GM19438 (cell line): ENCODE results near the gene IER2.
"Not testable (repeated sequence)": the region's sequence is repeated elsewhere in the genome, so short reads cannot be mapped to it uniquely, and the experiment has no call there.

Source experiments
- ATAC-seq: cut with Tn5 transposase; IDR thresholded peaks from one replicate; pipeline ENCODE4 v1.9.1; 2021; ENCODE audit warnings: low read depth; ENCODE audit not compliant: unreplicated experiment

IER2 gene

DNA sequence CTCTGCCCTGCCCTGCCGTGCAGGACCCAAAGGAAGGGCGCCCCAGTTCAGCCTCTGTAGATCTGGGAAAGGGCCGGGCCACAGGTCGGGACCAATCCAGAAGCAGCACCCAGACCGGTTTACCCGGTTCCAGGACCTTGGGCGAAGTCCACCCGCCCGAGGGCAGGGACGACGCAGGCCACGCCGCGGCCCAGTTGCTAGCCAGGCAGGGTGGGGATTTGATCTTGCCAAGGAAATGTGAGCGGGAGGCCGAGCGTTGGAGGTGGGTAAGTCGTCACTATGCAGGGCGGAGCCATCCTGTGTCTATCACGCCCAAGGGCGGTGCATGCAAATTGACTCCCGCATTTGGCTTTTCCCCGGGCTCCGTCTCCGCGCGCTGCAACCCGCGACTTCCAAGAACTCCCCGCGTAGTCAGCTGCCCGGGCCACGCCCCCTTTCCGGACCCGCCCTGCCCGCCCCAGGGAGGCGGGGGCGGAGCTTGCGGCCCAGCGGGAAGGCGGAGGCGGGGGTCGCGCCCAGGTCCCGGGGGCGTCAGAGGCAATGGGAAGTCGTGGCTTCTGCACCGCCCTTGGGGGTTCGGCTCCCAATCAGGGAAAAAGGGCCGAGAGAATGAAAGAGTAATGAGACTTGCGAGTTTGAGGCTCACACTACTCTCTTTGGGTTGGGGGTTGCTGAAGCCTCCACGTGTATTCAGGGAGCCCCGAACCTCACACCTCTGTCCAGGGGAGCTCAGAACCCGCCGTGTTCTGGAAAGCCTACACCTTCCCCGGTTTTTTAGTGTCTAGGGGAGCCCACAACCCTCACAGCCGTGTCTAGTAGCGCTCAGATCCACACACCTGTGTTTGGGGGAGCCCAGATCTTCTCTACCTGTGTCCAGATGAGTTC is 12.8 kb downstream of the IER2 start:
- peak; percentile 39 for ATAC-seq

DNA sequence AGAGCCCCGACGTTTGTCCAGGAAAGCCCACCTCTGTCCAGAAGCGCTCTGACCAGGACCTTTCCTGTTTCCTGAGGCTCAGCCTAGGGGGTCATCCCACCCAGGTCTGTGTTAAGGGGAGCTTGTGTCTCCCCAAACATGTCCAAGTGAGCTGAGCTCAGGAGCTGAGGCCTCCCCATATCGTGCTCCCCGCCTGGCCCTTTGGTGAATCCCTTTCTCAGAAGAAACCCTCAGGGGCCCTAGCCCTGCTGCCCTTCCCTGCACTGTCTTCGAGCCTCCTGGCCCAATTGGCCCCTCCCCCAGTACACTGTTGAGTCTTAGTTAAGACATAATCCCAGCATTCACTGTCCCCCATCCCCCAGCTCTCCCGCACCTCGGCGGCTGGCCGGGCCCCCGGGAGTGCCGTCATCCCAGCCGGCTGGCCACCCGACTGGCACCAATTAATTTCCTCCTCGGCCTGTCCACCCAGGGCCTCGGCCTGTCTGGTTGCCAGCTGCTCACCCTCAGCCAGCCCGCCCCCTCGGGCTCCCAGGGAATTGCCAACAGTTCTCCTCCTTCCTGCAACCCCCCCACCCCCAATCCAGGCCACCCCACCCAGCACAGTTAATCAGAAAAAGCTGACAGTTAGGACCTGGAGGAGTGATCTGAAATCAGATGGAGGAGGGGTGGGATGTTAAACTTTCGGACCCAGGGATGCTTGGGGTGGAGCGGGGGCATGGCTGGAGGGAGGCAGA is 13.6 kb downstream of the IER2 start:
- no peak for ATAC-seq

DNA sequence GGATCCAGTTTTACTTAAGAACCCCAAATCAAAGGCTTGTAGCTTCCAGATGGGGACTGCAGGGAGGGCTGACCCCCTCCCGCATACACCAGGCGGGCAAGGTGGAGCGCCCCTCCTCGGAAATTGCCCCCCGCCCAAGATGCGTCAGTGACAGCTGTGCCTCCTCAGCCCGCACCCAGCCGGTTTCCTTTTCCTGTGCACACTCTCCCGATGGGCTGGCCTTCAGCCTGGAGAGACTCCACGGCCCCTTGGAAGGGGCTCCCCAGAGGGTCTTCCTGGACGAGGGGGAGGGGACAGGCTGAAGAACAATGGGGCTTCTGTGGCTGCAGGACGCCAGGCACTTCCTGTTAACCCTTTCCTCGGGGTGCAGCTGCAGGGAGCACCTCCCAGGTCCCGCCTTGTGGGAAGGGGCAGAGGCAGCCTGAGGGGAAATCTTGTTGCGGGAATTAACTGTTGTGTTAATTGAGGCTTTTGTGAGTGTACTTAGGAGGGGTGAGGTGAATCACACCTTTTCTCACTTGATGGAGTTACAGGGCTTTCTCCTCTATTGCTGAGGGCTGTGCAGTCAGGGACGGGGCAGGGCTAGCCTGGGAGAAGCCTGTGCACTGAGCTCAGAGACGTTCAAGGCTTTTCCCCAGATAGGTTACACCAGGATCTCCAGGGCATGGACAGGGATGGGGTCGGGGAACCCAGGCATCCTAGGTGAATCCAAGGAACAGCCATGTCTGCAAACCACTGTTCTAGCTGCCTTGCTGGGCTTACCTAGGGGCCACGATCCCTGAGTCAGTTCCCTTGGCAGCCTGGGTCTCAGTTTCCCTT is 14.3 kb downstream of the IER2 start:
- ATAC-seq, result no peak

DNA sequence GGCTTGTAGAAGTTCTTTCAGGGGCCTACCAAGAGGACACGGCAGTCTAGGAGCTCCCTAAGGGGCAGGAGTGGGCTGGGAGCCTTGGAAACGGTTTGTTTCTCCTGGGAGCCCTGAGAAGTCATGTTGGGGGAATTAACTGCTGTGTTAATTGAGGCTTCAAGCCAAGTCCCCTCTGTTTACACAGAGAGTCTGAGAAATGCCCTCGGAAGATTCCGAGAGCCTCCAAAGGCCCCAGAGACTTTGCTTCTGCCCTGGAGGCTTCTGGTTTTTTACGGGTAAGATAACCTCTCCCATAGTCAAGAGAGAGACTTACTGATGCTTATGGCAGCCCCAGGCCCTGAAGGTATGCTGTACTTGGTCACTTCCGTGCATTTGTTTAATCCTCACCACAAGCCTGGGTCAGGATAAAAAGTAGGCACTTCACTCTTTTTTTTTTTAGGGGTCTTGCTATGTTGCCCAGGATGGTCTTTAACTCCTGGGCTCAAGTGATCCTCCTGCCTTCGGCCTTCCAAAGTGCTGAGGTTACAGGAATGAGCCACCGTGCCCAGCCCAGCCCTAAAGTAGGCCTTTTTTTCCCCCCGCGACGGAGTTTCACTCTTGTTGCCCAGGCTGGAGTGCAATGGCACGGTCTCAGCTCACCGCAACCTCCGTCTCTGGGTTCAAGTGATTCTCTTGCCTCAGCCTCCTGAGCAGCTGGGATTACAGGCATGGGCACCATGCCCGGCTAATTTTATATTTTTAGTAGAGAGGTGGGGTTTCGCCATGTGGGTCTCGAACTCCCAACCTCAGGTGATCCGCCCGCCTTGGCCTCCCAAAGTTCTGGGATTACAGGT is 15.2 kb downstream of the IER2 start:
- no peak for ATAC-seq

DNA sequence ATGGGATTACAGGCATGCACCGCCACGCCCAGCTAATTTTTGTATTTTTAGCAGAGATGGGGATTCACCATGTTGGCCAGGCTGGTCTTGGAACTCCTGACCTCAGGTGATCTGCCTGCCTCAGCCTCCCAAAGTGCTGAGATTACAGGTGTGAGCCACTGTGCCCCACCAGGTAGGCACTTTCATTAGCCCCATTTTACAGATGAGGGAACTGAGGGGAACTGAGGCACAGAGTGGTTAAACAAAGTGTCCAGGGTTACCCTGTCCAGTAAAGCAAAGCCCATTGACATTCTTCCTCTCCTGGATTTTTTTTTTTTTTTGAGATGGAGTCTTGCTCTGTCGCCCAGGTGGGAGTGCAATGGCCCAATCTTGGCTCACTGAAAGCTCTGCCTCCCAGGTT is 15.9 kb downstream of the IER2 start:
- ATAC-seq, result not testable (repeated sequence)

DNA sequence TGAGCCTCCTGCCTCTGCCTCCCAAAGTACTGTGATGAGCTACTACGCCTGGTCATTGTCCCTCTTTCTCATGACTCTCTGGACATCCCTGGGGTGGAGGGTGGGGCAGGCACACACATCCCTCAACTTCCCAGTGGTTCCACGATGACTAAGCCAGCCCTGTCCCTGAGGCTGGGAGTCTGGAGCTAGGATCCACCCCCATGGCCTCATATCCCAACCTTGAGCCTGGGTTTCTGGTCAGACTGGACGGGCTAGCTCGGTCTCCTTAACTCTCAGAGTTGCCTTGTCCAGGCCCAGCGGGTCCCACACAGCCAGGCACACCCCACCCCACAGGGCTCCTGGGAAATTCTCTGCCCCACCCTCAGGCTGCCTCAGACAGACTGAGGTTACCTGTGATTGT is 19.6 kb downstream of the IER2 start:
- ATAC-seq, result no peak

DNA sequence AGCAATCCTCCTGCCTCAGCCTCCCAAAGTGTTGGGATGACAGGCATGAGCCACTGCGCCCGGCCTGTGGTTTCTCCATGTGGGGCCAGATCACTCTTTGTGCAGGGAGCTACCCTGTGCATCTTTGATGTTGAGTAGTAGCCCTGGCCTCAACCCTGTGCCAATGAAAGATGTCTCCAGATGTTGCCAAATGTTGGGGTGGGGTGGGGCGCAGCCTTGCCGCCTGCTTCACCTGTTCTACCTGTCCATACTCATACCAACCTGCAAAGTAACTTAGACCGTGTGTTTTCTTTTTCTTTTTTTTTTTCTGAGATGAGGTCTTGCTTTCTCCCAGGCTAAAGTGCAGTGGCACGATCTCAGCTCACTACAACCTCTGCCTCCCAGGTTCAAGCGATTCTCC is 20.9 kb downstream of the IER2 start:
- no peak for ATAC-seq

DNA sequence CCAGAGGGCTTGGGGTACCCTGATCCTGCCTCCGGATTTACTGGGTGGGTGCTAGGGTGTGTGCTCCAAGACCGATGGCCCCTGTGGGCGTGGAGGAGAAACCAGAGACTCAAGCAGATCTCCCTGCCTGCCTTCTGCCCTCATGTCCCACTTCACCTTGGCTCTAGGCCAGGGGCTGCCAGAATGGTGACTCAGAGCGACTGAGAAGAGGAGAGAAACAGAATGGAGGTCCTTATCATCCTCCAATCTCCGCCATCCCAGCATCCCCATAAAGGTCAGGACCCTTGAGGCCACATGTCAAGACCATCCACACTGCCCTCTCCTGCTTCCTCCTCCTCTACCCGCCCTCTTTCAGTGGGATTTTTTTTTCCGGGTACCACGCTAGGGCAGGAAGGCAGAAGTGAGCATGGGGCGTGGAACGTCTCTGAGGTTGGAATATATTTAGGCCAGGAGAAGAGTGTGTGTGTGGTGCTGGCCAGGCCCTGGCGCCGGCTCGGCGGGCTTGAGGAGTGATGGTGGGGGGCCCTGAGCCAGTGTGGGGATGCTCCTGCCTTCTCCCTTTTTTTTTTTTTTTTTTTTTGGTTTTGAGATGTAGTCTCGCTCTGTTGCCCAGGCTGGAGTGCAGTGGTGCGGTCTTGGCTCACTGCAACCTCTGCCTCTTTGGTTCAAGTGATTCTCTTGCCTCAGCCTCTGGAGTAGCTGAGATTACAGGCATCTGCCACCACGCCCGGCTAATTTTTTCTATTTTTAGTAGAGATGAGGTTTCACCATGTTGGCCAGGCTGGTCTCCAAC is 22.3 kb downstream of the IER2 start:
- ATAC-seq, result no peak

DNA sequence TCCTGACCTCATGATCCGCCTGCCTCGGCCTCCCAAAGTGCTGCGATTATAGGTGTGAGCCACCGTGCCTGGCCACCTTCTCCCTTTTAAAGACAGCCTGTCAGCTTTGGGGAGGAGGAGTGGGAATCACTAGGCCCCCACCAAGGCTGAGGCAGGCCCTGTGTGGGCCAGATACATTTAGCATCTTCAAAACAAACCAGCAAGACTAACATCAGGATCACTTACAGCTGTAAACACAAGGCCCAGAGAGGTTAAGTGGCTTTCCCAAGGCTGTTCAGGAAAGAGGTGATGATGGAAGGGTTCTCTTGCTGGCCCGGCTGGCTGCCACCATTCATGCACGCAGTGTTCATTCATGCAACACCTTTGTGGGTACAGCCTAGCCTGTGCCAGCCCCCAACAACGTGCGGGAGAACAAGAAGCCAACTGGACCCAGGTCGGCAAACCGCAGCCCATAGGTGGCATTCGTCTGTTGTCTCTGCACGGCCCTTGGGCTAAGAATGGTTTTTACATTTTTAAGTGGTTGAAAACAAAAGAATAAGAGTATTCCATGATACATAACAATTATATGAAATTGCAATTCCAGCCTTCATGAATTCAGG is 23.0 kb downstream of the IER2 start:
- ATAC-seq, result no peak

DNA sequence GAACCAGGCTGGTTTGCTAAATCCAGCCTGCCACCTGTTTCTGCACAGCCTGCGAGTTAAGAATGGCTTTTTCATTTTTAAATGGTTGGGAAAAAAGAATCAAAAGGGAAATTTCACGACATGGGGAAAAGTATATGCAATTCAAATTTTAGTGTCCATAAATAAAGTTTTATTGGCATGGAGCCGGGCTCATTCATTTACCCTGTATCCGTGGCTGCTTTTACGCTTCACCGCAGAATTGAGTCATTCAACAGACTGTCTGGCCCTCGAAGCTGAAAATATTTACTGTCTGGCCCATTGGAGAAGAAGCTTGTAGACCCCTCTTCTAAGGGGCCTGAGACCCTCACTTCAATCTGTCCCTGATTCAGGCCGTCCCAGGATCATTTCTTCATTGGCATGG is 26.1 kb downstream of the IER2 start:
- ATAC-seq, result no peak

DNA sequence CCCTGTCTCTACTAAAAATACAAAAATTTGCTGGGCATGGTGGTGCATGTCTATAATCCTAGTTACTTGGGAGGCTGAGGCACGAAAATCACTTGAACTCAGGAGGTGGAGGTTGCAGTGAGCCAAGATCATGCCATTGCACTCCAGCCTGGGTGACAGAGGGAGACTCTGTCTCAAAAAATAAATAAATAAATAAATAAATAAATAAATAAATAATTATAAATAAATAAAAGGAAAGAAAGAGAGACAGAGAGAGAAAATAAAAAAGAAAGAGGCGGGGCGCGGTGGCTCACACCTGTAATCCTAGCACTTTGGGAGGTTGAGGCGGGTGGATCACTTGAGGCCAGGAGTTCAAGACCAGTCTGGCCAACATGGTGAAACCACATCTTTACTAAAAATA is 27.4 kb downstream of the IER2 start:
- not testable (repeated sequence) for ATAC-seq

DNA sequence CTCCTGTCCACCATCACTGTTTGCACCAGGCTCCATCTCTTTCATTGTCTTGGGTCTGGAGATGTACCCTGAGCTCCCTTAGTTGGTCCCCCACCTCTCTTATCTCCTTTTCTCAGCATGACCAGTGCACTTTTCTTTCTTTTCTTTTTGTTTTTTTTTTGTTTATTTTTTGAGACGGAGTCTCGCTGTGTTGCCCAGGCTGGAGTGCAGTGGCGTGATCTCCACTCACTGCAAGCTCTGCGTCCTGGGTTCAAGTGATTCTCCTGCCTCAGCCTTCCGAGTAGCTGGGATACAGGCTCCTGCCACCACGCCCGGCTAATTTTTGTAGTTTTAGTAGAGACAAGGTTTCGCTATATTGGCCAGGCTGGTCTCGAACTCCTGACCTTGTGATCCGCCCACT is 28.1 kb downstream of the IER2 start:
- ATAC-seq, result not testable (repeated sequence)

DNA sequence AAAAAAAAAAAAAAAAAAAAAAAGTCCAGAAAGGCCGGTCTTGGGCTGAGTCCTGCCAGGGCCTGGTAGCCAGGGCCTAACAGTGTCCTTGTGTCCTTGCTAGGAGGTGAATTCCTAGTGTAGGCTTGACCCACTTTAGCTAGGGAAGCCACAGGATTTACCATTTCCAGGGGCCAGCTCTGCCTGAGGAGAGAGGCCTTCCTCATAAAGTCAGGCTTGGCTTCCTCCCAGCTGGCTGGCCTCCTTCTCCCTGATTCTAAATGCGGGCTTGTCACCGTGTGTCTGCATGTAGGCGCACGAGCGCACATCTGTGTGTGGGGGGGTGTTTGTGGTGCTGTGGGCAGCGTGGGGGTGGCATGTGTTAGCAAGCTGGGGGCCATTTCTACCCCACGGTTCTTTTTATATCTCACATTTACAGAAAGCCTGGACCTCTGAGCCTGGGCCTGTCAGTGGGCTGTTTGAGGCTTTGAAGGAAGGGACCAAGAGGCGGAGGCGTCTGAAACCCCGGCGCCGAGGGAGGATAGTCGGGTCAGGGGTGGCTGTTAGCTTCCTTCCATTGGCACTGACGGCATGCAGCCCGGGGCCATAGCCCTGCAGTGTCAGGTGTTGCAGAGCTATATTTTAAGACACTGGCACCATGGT is 31.7 kb downstream of the IER2 start:
- no peak for ATAC-seq

DNA sequence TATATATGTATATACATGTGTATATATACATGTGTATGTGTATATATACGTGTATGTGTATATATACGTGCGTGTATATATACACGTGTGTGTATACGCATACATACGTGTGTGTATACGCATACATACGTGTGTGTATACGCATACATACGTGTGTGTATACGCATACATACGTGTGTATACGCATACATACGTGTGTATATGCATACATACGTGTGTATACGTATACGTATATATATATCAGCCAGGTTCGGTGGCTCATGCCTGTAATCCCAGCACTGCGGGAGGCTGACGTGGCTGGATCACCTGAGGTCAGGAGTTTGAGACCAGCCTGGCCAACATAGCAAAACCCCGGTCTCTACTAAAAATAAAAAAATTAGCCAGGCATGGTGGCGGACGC is 34.7 kb downstream of the IER2 start:
- ATAC-seq, result not testable (repeated sequence)

DNA sequence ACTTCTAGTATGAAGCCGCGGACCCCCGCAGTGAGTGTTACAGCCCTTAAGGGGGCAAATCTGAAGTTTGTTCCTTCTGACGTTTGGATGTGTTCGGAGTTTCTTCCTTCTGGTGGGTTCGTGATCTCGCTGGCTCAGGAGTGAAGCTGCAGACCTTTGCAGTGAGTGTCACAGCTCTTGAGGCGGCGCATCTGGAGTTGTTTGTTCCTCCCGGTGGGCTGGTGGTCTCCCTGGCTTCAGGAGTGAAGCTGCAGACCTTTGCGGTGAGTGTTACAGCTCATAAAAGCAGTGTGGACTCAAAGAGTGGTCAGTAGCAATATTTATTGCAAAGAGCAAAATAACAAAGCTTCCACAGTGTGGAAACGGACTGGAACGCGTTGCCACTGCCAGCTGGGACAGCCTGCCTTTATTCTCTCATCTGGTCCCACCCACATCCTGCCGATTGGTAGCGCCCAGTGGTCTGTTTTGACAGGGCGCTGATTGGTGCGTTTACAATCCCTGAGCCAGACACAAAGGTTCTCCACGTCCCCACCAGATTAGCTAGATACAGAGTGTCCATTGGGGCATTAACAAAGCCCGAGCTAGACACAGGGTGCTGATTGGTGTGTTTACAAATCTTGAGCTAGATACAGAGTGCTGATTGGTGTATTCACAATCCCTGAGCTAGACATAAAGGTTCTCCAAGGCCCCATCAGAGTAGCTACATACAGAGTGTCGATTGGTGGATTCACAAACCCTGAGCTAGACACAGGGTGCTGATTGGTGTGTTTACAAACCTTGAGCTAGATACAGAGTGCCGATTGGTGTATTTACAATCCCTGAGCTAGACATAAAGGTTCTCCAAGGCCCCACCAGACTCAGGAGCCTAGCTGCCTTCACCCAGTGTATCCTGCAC is 35.8 kb downstream of the IER2 start:
- not testable (repeated sequence) for ATAC-seq

DNA sequence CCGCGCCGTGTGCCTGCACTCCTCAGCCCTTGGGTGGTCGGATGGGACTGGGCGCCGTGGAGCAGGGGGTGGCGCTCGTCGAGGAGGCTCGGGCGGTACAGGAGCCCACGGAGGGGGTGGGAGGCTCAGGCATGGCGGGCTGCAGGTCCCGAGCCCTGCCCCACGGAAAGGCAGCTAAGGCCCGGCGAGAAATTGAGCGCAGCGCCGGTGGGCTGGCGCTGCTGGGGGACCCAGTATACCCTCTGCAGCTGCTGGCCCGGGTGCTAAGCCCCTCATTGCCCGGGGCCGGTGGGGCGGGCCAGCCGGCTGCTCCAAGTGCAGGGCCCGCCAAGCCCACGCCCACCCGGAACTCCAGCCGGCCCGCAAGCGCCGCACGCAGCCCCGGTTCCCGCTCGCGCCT is 36.5 kb downstream of the IER2 start:
- not testable (repeated sequence) for ATAC-seq

DNA sequence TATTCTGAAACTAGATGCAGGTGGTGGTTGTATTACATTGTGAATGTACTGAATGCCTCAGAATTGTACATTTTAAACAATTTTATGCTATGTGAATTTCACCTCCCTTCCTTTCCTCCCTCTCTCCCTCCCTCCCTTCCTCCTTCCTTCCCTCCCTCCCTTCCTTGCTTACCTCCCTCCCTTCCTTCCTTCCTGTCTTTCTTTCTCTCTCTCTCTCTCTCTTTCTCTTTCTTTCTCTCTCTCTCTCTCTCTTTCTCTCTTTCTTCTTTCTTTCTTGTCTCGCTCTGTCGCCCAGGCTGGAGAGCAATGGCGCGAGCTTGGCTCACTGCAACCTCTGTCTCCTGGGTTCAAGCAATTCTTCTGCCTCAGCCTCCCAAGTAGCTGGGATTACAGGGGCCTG is 37.2 kb downstream of the IER2 start:
- no peak for ATAC-seq

DNA sequence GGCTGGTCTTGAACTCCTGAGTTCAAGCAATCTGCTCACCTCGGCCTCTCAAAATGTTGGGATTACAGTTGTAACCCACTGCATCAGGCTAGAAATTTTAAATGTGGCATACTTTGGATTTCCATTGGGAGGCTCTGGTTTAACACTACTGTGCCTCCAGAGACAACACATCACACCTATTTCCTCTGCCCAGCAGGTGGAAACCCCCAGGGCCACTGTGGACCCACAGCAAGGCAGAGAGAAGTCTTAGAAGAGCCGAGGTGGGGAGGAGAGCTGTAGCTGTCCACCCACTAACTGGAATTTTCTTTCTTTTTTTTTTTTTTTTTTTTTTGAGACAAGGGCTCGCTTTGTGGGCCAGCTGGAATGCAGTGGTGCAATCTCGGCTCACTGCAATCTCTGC is 39.4 kb downstream of the IER2 start:
- ATAC-seq, result no peak
